ENCODE measurements around the gene SOX1. TPM values are rescaled to one million over a fixed set of nuclear protein-coding genes. Genes with fewer than 3 reads are reported as not detected.
A peak's percentile ranks its signal among the peaks of the same experiment; 100 is the strongest.

The SOX1 gene
- total and polyA plus RNA-seq, 8 donors: not detected

- no peak overlapping the region for H3K4me3 ChIP-seq
- intact Hi-C loops (cut with DNase I; ENCODE audit: low total_unique reads): no loop called here
- TF ChIP-seq, protein P1, sequence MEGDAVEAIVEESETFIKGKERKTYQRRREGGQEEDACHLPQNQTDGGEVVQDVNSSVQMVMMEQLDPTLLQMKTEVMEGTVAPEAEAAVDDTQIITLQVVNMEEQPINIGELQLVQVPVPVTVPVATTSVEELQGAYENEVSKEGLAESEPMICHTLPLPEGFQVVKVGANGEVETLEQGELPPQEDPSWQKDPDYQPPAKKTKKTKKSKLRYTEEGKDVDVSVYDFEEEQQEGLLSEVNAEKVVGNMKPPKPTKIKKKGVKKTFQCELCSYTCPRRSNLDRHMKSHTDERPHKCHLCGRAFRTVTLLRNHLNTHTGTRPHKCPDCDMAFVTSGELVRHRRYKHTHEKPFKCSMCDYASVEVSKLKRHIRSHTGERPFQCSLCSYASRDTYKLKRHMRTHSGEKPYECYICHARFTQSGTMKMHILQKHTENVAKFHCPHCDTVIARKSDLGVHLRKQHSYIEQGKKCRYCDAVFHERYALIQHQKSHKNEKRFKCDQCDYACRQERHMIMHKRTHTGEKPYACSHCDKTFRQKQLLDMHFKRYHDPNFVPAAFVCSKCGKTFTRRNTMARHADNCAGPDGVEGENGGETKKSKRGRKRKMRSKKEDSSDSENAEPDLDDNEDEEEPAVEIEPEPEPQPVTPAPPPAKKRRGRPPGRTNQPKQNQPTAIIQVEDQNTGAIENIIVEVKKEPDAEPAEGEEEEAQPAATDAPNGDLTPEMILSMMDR (IDR thresholded peaks at IDR 0.05): no peak
- no peak for TF ChIP-seq POLR2AphosphoS5 (IDR thresholded peaks at IDR 0.05)
- TF ChIP-seq POLR2A (IDR thresholded peaks at IDR 0.05): no peak
- TF ChIP-seq EP300 (IDR thresholded peaks at IDR 0.05): no peak
- H3K36me3 ChIP-seq: no peaks in the 10 kb centered on the region
- no peaks in the 10 kb centered on the region for H3K9me3 ChIP-seq
- no peak overlapping the region for H3K27ac ChIP-seq
- no peaks in the 10 kb centered on the region for H3K4me1 ChIP-seq
- no peak for DNase-seq
- peaks cover 0 to 53% (median 0%) of the 10 kb centered on the region in 3 donors for H3K27me3 ChIP-seq
- 79 to 91% (median 86%) methylated on average over 11 of the region's 11 CpGs for WGBS, 5 donors
Measured at GRCh38 chr13:112029143-112029542, 37.8 kb upstream of the SOX1 start.

- Histone ChIP-seq H3K36me3 (no peaks in the 10 kb centered on the region), H3K4me3 (no peak overlapping the region), H3K27ac (no peak overlapping the region), H3K4me1 (no peaks in the 10 kb centered on the region), H3K27me3 (peaks cover 0 to 35% (median 0%) of the 10 kb centered on the region in 3 donors), H3K9me3 (no peaks in the 10 kb centered on the region)
- TF ChIP-seq, protein P1 (IDR thresholded peaks at IDR 0.05): no peak
- TF ChIP-seq POLR2AphosphoS5 (IDR thresholded peaks at IDR 0.05) (no peak), EP300 (IDR thresholded peaks at IDR 0.05) (no peak), POLR2A (IDR thresholded peaks at IDR 0.05) (no peak)
- intact Hi-C loops (cut with DNase I; ENCODE audit: low total_unique reads): no loop called here
- 55 to 77% (median 68%) methylated on average over 18 of the region's 18 CpGs for WGBS, 5 donors
- peak in 1 of 2 donors; percentile 19 for DNase-seq
Measured at GRCh38 chr13:112032186-112032993, 34.6 kb upstream of the SOX1 start.

GRCh38 chr13:112034231-112034630, 32.7 kb upstream of the SOX1 start:
- Histone ChIP-seq H3K9me3 (no peaks in the 10 kb centered on the region), H3K36me3 (no peaks in the 10 kb centered on the region), H3K27ac (no peak overlapping the region), H3K4me3 (no peak overlapping the region), H3K27me3 (peaks cover 0 to 32% (median 5%) of the 10 kb centered on the region in 3 donors), H3K4me1 (no peaks in the 10 kb centered on the region)
- 59 to 72% (median 70%) methylated on average over 12 of the region's 12 CpGs for WGBS, 5 donors
- peak in 1 of 2 donors; percentile 26 for DNase-seq
- intact Hi-C loops (cut with DNase I; ENCODE audit: low total_unique reads): no loop called here
- TF ChIP-seq POLR2A (IDR thresholded peaks at IDR 0.05): no peak
- TF ChIP-seq EP300 (IDR thresholded peaks at IDR 0.05): no peak
- TF ChIP-seq, protein P1 (IDR thresholded peaks at IDR 0.05): no peak
- TF ChIP-seq POLR2AphosphoS5 (IDR thresholded peaks at IDR 0.05): no peak

- TF ChIP-seq, protein P1 (IDR thresholded peaks at IDR 0.05): no peak
- TF ChIP-seq POLR2AphosphoS5 (IDR thresholded peaks at IDR 0.05): no peak
- no peak for TF ChIP-seq EP300 (IDR thresholded peaks at IDR 0.05)
- TF ChIP-seq POLR2A (IDR thresholded peaks at IDR 0.05): no peak
- H3K36me3 ChIP-seq: no peaks in the 10 kb centered on the region
- H3K9me3 ChIP-seq: no peaks in the 10 kb centered on the region
- no peak overlapping the region for H3K27ac ChIP-seq
- intact Hi-C loops (cut with DNase I; ENCODE audit: low total_unique reads): no loop called here
- no peak for DNase-seq
- no peak overlapping the region for H3K4me3 ChIP-seq
- 61 to 76% (median 70%) methylated on average over 6 of the region's 6 CpGs for WGBS, 5 donors
- no peaks in the 10 kb centered on the region for H3K4me1 ChIP-seq
- peaks cover 0 to 37% (median 5%) of the 10 kb centered on the region in 3 donors for H3K27me3 ChIP-seq
Measured at GRCh38 chr13:112034846-112035245, 32.1 kb upstream of the SOX1 start.
